ENCODE results near the gene NPPA.

NPPA gene

GRCh38 chr1:11882814-11883538 is 35.4 kb upstream of the NPPA start:
- no peaks in the 10 kb centered on the region for H3K27me3 ChIP-seq (ENCODE audit: control insufficient read depth in 2 of 2, insufficient read depth in 2 of 2, low read length in 2 of 2)
- H3K4me3 ChIP-seq (ENCODE audit: low read length in 2 of 2) = no peak overlapping the region
- no peak overlapping the region for H3K27ac ChIP-seq (ENCODE audit: low read depth in 2 of 2, low read length in 2 of 2)
- H3K36me3 ChIP-seq (ENCODE audit: control insufficient read depth in 2 of 2, insufficient read depth in 2 of 2, low read length in 2 of 2) = no peaks in the 10 kb centered on the region
- H3K9me3 ChIP-seq (ENCODE audit: control insufficient read depth in 2 of 2, low read length in 2 of 2) = no peaks in the 10 kb centered on the region
- H3K4me1 ChIP-seq (ENCODE audit: control insufficient read depth in 2 of 2, insufficient read depth in 2 of 2, low read length in 2 of 2) = no peaks in the 10 kb centered on the region
- no peak overlapping the region for H3K9ac ChIP-seq (ENCODE audit: low read depth in 1 of 2, low read length in 2 of 2)

GRCh38 chr1:11881749-11882441 is 34.3 kb upstream of the NPPA start:
- no peaks in the 10 kb centered on the region for H3K9me3 ChIP-seq (ENCODE audit: control insufficient read depth in 2 of 2, low read length in 2 of 2)
- no peaks in the 10 kb centered on the region for H3K27me3 ChIP-seq (ENCODE audit: control insufficient read depth in 2 of 2, insufficient read depth in 2 of 2, low read length in 2 of 2)
- H3K27ac ChIP-seq (ENCODE audit: low read depth in 2 of 2, low read length in 2 of 2) = no peak overlapping the region
- H3K4me3 ChIP-seq (ENCODE audit: low read length in 2 of 2) = no peak overlapping the region
- no peaks in the 10 kb centered on the region for H3K4me1 ChIP-seq (ENCODE audit: control insufficient read depth in 2 of 2, insufficient read depth in 2 of 2, low read length in 2 of 2)
- no peak overlapping the region for H3K9ac ChIP-seq (ENCODE audit: low read depth in 1 of 2, low read length in 2 of 2)
- H3K36me3 ChIP-seq (ENCODE audit: control insufficient read depth in 2 of 2, insufficient read depth in 2 of 2, low read length in 2 of 2) = no peaks in the 10 kb centered on the region

GRCh38 chr1:11880911-11881748 is 33.5 kb upstream of the NPPA start:
- Histone ChIP-seq H3K9ac (ENCODE audit: low read depth in 1 of 2, low read length in 2 of 2) (no peak overlapping the region), H3K9me3 (ENCODE audit: control insufficient read depth in 2 of 2, low read length in 2 of 2) (no peaks in the 10 kb centered on the region), H3K36me3 (ENCODE audit: control insufficient read depth in 2 of 2, insufficient read depth in 2 of 2, low read length in 2 of 2) (no peaks in the 10 kb centered on the region), H3K4me3 (ENCODE audit: low read length in 2 of 2) (no peak overlapping the region), H3K4me1 (ENCODE audit: control insufficient read depth in 2 of 2, insufficient read depth in 2 of 2, low read length in 2 of 2) (no peaks in the 10 kb centered on the region), H3K27ac (ENCODE audit: low read depth in 2 of 2, low read length in 2 of 2) (no peak overlapping the region), H3K27me3 (ENCODE audit: control insufficient read depth in 2 of 2, insufficient read depth in 2 of 2, low read length in 2 of 2) (peaks cover 0 to 3% of the 10 kb centered on the region in 2 donors)

GRCh38 chr1:11880181-11880575 is 32.6 kb upstream of the NPPA start:
- Histone ChIP-seq H3K9me3 (ENCODE audit: control insufficient read depth in 2 of 2, low read length in 2 of 2) (no peaks in the 10 kb centered on the region), H3K36me3 (ENCODE audit: control insufficient read depth in 2 of 2, insufficient read depth in 2 of 2, low read length in 2 of 2) (no peaks in the 10 kb centered on the region), H3K4me3 (ENCODE audit: low read length in 2 of 2) (no peak overlapping the region), H3K4me1 (ENCODE audit: control insufficient read depth in 2 of 2, insufficient read depth in 2 of 2, low read length in 2 of 2) (no peaks in the 10 kb centered on the region), H3K27ac (ENCODE audit: low read depth in 2 of 2, low read length in 2 of 2) (no peak overlapping the region), H3K27me3 (ENCODE audit: control insufficient read depth in 2 of 2, insufficient read depth in 2 of 2, low read length in 2 of 2) (peaks cover 0 to 3% of the 10 kb centered on the region in 2 donors), H3K9ac (ENCODE audit: low read depth in 1 of 2, low read length in 2 of 2) (no peak overlapping the region)

- H3K4me3 ChIP-seq (ENCODE audit: low read length in 2 of 2) = no peak overlapping the region
- H3K27ac ChIP-seq (ENCODE audit: low read depth in 2 of 2, low read length in 2 of 2) = no peak overlapping the region
- H3K9me3 ChIP-seq (ENCODE audit: control insufficient read depth in 2 of 2, low read length in 2 of 2) = no peaks in the 10 kb centered on the region
- no peak overlapping the region for H3K9ac ChIP-seq (ENCODE audit: low read depth in 1 of 2, low read length in 2 of 2)
- H3K36me3 ChIP-seq (ENCODE audit: control insufficient read depth in 2 of 2, insufficient read depth in 2 of 2, low read length in 2 of 2) = no peaks in the 10 kb centered on the region
- no peaks in the 10 kb centered on the region for H3K4me1 ChIP-seq (ENCODE audit: control insufficient read depth in 2 of 2, insufficient read depth in 2 of 2, low read length in 2 of 2)
- H3K27me3 ChIP-seq (ENCODE audit: control insufficient read depth in 2 of 2, insufficient read depth in 2 of 2, low read length in 2 of 2) = peaks cover 0 to 3% of the 10 kb centered on the region in 2 donors
Observed at GRCh38 chr1:11879311-11880180, 32.0 kb upstream of the NPPA start.

GRCh38 chr1:11878891-11879190 is 31.3 kb upstream of the NPPA start:
- Histone ChIP-seq H3K4me1 (ENCODE audit: control insufficient read depth in 2 of 2, insufficient read depth in 2 of 2, low read length in 2 of 2) (no peaks in the 10 kb centered on the region), H3K27ac (ENCODE audit: low read depth in 2 of 2, low read length in 2 of 2) (no peak overlapping the region), H3K27me3 (ENCODE audit: control insufficient read depth in 2 of 2, insufficient read depth in 2 of 2, low read length in 2 of 2) (peaks cover 0 to 3% of the 10 kb centered on the region in 2 donors), H3K9ac (ENCODE audit: low read depth in 1 of 2, low read length in 2 of 2) (no peak overlapping the region), H3K9me3 (ENCODE audit: control insufficient read depth in 2 of 2, low read length in 2 of 2) (no peaks in the 10 kb centered on the region), H3K4me3 (ENCODE audit: low read length in 2 of 2) (no peak overlapping the region), H3K36me3 (ENCODE audit: control insufficient read depth in 2 of 2, insufficient read depth in 2 of 2, low read length in 2 of 2) (no peaks in the 10 kb centered on the region)

GRCh38 chr1:11878081-11878890 is 30.7 kb upstream of the NPPA start:
- H3K27me3 ChIP-seq (ENCODE audit: control insufficient read depth in 2 of 2, insufficient read depth in 2 of 2, low read length in 2 of 2) = peaks cover 0 to 3% of the 10 kb centered on the region in 2 donors
- H3K36me3 ChIP-seq (ENCODE audit: control insufficient read depth in 2 of 2, insufficient read depth in 2 of 2, low read length in 2 of 2) = no peaks in the 10 kb centered on the region
- no peak overlapping the region for H3K27ac ChIP-seq (ENCODE audit: low read depth in 2 of 2, low read length in 2 of 2)
- no peak overlapping the region for H3K9ac ChIP-seq (ENCODE audit: low read depth in 1 of 2, low read length in 2 of 2)
- H3K4me1 ChIP-seq (ENCODE audit: control insufficient read depth in 2 of 2, insufficient read depth in 2 of 2, low read length in 2 of 2) = no peaks in the 10 kb centered on the region
- H3K4me3 ChIP-seq (ENCODE audit: low read length in 2 of 2) = no peak overlapping the region
- H3K9me3 ChIP-seq (ENCODE audit: control insufficient read depth in 2 of 2, low read length in 2 of 2) = no peaks in the 10 kb centered on the region

GRCh38 chr1:11877074-11877473 is 29.5 kb upstream of the NPPA start:
- peaks cover 0 to 3% of the 10 kb centered on the region in 2 donors for H3K27me3 ChIP-seq (ENCODE audit: control insufficient read depth in 2 of 2, insufficient read depth in 2 of 2, low read length in 2 of 2)
- H3K9ac ChIP-seq (ENCODE audit: low read depth in 1 of 2, low read length in 2 of 2) = no peak overlapping the region
- H3K4me1 ChIP-seq (ENCODE audit: control insufficient read depth in 2 of 2, insufficient read depth in 2 of 2, low read length in 2 of 2) = no peaks in the 10 kb centered on the region
- no peaks in the 10 kb centered on the region for H3K36me3 ChIP-seq (ENCODE audit: control insufficient read depth in 2 of 2, insufficient read depth in 2 of 2, low read length in 2 of 2)
- no peaks in the 10 kb centered on the region for H3K9me3 ChIP-seq (ENCODE audit: control insufficient read depth in 2 of 2, low read length in 2 of 2)
- no peak overlapping the region for H3K4me3 ChIP-seq (ENCODE audit: low read length in 2 of 2)
- H3K27ac ChIP-seq (ENCODE audit: low read depth in 2 of 2, low read length in 2 of 2) = no peak overlapping the region

GRCh38 chr1:11875094-11875493 is 27.5 kb upstream of the NPPA start:
- Histone ChIP-seq H3K36me3 (ENCODE audit: control insufficient read depth in 2 of 2, insufficient read depth in 2 of 2, low read length in 2 of 2) (no peaks in the 10 kb centered on the region), H3K4me1 (ENCODE audit: control insufficient read depth in 2 of 2, insufficient read depth in 2 of 2, low read length in 2 of 2) (no peaks in the 10 kb centered on the region), H3K4me3 (ENCODE audit: low read length in 2 of 2) (no peak overlapping the region), H3K27ac (ENCODE audit: low read depth in 2 of 2, low read length in 2 of 2) (no peak overlapping the region), H3K9me3 (ENCODE audit: control insufficient read depth in 2 of 2, low read length in 2 of 2) (no peaks in the 10 kb centered on the region), H3K9ac (ENCODE audit: low read depth in 1 of 2, low read length in 2 of 2) (no peak overlapping the region), H3K27me3 (ENCODE audit: control insufficient read depth in 2 of 2, insufficient read depth in 2 of 2, low read length in 2 of 2) (peaks cover 0 to 3% of the 10 kb centered on the region in 2 donors)
